HL-60/S4 treated with phorbol 12-myristate 13-acetate at 8.2 ng/mL for 4 days and 3 days (cell line): ENCODE measurements around the gene TEKT2.

Experiments used
- in situ Hi-C: fragments of 300-500 bp; cut with MboI; formaldehyde crosslinking; loops from 2 replicates; pipeline ENCODE4 v1.15.0; 2022; ENCODE audit warnings: low sequenced_read_pairs

Gene TEKT2

DNA sequence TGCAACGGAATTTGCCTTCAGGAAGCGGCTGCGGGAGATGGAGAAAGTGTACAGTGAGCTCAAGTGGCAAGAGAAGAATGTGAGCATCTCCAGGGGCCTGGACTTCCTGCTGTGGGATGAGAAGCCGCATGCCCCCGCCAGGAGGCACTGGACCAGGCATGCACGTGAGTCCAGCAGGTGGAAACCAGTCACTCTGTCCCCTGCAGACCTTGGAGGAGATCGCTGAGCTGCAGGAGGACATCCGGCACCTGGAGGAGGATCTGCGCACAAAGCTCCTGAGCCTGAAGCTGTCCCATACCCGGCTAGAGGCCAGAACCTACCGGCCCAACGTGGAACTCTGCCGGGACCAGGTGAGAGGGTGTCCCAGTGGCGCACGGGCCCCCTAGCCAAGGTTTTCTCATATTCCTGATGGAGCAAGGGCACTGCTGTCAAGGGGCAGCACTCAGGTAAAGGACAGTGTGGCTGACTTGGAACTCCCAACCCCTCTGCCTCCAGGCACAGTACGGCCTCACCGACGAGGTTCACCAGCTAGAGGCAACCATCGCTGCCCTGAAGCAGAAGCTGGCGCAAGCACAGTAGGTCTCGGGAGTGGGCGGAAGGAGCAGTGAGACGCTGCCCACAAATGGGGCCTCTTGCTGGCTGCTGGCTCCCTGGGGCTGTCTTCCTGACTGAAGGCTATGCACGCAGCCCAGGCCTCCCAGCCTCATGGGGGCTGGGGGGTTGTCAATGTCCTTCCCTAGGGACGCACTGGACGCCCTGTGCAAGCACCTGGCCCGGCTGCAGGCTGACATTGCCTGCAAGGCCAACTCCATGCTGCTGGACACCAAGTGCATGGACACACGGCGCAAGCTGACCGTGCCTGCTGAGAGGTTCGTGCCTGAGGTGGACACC lies 3.6 kb downstream of the TEKT2 start:
- in situ Hi-C loops = no loop called here

DNA sequence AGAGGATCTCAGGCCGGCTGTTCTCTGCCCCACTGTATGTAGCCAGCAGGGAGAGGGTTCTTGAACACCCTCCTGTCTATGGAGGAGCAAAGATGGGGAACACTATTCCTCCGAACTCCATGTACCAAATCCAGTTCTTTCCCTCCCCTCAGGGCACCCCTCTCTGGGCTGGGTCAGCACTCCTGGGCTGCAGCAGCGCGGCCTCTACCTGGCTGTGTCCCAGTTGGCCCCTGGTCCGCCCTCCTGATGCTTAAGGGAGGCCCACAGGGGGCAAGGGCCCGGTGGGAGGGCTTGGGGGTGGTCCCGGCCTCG lies 4.3 kb downstream of the TEKT2 start:
- in situ Hi-C loops = no loop called here

DNA sequence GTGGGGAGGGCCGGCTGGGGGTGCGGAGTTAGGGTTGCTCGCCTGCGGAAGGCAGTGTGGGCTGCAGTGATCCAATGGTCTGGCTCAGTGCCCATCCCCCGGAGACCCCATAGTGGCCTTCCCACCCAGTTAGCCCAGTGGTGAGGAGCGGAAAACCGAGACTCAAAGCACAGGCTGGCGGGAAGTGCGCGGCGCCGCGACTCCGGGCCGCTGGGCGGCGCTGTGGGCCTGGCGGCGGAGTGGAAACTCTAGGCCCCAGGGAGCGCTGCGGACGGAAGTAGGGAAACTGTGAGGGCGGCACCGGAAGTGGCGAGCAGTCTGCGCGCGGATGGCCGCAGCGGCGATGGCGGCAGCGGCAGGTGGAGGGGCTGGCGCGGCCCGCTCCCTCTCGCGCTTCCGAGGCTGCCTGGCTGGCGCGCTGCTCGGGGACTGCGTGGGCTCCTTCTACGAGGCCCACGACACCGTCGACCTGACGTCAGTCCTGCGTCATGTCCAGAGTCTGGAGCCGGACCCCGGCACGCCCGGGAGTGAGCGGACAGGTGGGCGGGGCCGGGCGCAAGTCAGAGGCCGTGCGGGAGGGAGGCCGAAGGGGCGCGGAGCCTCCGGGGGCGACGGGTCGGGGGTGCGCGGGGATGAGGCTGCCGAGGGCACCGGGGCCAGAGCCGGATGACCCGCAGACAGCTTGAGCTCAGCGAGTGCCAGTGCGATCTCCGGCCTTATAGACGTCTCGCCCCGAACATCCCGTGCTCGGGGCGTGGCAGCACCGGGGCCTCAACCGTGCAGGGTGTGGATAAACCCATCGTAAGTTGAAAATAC lies 4.9 kb downstream of the TEKT2 start, which contains the start of gene ADPRS:
TSS of gene ADPRS (plus strand) at position 316 of the 816 bp plus-strand sequence. CDS start at position 329, 13 bp downstream.
- in situ Hi-C loops = no loop called here

DNA sequence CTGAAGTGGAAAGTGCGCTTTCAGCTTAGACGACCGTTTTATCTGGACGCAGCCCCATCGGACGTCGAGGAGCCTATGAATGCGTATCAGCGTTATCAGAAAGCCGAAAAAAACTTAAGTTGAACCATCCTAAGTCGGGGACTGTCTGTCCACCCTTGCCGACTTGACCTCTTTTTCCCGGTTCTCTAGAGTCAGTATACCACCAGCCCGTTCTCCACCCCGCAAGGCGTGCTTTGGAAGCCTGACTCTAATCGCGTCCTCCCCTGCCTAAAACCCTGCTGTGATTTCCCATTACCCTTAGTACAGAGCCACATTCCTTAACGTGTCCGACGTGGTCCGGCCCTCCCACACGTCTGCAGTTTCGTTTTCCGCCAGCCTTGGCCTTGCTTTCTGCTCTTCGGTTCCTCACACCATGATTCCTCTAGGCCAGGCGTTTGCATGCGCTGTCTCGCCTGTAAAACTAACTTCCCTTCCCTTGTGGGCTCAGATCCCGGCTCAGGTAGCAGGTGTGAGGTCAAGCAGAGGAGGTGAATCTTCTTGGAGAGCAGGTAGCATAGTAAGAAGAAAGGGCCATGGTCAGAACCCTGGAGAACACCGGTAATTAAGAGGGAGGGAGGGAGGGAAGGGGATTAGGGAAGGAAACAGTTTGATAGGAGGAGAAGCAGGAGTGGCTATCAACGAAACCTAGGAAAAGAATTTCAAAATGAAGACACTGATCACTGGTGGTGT lies 5.7 kb downstream of the TEKT2 start:
- in situ Hi-C loops = loop anchor here (10.0 kb wide), 1 partner anchor 195 kb away; no protein-coding TSS in a partner anchor

DNA sequence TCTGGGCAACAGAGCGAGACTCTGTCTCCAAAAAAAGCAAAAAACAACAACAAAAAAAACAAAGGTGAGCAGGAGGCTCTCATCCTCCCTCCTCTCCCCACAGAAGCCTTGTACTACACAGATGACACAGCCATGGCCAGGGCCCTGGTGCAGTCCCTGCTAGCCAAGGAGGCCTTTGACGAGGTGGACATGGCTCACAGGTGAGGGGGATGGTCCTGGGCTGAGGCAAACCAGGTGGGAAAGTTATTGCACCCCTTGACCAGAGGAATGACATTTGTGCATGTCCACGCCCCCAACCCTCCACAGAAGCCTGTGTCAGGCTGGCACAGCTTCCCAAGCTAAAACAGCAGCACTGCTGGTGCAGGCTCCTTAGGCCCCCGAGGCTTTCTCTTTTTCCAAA lies 7.2 kb downstream of the TEKT2 start:
- in situ Hi-C loops = loop anchor here (10.0 kb wide), 1 partner anchor 194 kb away; no protein-coding TSS in a partner anchor

DNA sequence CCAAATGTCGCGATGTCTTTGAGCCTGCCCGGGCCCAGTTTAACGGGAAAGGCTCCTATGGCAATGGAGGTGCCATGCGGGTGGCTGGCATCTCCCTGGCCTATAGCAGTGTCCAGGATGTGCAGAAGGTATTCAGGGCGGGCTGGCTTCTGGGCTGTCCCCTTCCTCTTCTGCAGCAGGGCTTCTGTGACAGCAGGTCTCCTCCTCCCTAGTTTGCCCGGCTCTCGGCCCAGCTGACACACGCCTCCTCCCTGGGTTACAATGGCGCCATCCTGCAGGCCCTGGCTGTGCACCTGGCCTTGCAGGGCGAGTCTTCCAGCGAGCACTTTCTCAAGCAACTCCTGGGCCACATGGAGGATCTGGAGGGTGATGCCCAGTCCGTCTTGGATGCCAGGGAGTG lies 7.8 kb downstream of the TEKT2 start:
- in situ Hi-C loops = loop anchor here (10.0 kb wide), 1 partner anchor 193 kb away; no protein-coding TSS in a partner anchor

DNA sequence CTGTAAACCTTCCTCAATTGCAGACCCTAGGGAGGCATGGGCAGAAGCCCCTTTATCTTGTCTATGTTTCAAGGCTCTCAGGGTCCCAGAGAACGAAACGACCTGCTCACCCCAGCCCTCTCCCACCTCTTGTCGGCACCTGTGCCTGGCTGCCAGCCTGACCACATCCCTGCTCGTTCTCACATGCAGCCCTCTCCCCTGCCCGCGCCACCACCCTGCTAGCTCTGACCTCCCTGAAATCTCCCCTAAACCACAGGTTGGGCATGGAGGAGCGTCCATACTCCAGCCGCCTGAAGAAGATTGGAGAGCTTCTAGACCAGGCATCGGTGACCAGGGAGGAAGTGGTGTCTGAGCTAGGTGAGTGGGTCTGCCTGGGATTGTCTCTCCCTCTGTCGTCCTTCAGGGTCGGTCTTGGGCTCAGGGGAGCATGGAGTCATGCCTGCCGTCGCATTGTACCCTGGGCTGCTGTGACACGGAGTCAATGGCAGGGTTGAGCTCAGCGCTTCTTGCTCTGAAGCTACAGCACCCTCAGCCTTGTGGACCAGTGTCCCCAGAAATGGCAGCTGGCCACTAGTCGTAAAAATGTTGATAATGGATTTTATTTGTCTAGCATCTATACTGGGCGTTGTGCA lies 8.4 kb downstream of the TEKT2 start:
- in situ Hi-C loops = loop anchor here (10.0 kb wide), 1 partner anchor 193 kb away; no protein-coding TSS in a partner anchor

DNA sequence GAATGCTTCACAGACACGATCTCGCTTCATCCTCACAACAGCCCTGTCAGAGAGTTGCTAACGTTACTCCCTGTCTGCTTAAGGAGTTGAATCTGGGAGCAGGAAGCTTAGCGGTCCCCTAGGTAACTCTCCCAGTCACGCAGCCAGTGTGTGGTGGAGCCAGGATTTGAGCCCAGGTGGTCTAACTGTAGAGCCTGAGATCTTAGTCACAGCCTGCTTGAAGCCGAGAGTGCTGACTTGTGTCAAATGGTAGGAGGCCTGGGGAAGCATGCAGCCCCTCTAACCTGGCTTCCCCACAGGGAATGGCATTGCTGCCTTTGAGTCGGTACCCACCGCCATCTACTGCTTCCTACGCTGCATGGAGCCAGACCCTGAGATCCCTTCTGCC lies 8.9 kb downstream of the TEKT2 start:
- in situ Hi-C loops = loop anchor here (10.0 kb wide), 1 partner anchor 192 kb away; no protein-coding TSS in a partner anchor

DNA sequence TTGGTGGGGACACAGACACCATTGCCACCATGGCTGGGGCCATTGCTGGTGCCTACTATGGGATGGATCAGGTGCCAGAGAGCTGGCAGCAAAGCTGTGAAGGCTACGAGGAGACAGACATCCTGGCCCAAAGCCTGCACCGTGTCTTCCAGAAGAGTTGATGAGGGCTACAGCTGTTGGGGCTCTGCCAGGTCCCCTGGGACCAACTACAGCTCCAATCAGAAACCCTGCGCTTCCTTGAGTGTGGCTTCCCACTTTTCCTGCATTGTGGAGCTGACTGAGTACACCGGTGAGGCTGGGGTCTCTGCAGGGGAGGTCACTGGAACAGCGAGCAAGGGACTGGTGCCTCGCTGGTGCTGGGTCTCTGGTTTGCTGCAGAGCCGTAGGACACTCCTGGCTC lies 9.3 kb downstream of the TEKT2 start:
- in situ Hi-C loops = loop anchor here (10.0 kb wide), 1 partner anchor 192 kb away; no protein-coding TSS in a partner anchor

DNA sequence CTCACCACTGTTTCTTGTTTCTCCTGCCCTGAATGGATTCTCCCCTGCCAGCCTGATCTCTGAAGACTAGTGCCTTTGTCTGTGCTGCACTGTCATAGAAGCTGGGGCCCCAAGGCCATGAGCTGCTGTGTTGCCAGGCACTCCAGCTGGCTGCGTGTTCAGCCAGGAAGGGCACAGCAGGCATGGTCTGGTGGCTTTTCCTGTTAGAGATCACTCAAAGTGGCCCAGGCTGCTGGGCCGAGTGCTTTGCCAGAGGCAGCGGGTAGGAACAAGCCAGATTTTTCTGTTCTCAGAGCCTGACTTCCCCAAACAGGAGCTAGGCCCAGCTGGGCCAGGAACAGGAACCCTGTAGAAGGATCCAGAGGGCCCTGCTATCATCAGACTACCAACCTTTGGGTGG lies 10.0 kb downstream of the TEKT2 start:
- in situ Hi-C loops = loop anchor here (10.0 kb wide), 1 partner anchor 191 kb away; no protein-coding TSS in a partner anchor

DNA sequence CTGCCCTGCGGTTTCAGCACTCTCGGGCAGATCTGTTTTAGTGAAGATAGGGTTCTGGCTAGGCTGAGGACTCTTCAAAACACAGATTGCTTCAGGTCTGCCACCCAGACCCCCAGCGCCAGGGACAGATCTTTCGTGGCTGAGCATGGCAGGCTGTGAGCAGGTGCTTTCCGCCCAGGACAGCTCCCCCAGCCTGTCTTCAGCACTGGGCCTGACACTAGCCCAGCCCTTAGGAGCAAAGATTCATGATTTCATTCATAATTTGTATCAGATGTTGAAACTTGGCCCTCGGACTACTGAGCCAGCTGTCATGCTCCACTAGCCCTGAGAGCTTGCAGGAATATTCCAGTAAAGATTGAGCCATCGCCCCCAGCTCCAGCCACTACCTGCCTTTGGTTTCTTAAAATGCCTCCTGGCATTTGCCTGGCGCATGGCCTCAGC lies 10.7 kb downstream of the TEKT2 start:
- in situ Hi-C loops = loop anchor here (10.0 kb wide), 1 partner anchor 190 kb away; no protein-coding TSS in a partner anchor

DNA sequence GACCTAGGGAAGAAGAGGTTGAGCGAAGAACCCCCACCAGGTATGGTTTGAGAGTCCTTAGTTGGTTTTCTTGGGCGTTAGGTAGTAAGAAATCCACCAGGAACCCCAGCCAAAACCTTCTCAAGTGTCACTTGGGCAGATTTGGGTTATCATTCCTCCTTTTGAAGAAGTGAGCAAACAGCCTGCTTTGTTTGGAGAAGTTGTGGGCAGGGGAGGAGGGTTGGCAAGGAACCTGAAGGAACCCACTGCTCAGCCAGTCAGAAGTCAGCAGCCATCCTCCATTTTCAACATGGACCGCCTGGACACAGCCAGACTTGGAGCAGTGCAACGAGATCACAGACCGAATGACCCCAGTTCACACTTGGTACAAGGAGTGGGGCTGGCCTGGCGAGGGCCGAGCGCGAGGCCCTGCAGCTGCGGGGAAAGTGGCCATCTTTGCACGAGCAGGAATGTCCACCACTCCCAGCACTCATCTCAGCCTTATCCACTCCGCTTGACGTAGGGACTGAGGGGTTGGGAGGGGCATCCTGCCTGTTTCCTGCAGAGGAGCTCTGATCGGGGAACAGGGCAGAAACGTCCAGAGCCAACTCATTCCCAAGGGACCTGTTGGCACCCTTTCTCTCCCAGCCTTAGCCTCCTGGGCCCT lies 12.0 kb downstream of the TEKT2 start:
- in situ Hi-C loops = loop anchor here (10.0 kb wide), 1 partner anchor 189 kb away; no protein-coding TSS in a partner anchor

DNA sequence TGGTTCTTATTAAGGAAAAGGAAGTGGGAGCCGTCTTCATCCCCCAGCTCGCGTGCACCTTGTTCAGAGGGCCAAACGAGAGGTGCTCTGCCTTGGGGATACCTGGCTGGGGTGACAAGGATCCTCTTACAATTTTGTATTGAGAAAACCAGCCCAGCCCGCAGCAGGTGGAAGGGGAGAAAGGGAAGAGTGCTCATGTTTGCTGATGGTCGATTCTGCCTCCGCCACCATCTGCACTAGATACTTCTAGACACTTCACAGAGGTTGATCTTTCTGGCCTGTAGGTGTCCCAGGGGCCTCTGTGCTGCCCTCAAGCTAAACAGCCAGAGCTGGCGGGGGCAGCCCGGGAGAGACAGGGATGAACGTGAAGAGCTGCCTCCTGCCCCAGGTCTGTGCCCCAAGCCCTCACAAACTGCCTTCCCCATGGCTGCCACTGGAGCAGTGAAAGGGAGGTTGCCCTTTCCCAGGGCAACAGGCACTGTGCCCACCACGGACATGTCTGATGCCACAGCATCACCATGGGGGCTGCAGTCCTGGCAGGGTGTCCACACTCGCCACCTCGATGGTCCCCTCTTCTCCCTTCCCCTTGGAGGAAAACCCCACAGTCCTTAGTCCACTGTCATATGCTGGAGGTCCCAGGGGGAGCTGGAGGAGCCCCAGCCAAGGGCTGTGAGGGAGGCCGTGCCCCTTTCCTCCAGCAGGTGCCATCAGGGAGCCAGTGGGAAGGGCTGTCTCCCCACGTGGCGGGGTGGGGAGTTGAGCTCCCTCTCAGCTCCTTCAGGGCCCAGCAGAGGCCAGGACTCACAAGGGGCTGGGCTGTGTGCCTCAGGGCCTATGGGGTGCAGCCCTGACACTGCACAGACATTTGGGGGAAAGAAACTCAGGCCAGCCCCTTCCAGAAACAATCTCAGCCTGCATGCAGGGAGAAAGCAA lies 12.9 kb downstream of the TEKT2 start:
- in situ Hi-C loops = loop anchor here (10.0 kb wide), 1 partner anchor 188 kb away; no protein-coding TSS in a partner anchor

DNA sequence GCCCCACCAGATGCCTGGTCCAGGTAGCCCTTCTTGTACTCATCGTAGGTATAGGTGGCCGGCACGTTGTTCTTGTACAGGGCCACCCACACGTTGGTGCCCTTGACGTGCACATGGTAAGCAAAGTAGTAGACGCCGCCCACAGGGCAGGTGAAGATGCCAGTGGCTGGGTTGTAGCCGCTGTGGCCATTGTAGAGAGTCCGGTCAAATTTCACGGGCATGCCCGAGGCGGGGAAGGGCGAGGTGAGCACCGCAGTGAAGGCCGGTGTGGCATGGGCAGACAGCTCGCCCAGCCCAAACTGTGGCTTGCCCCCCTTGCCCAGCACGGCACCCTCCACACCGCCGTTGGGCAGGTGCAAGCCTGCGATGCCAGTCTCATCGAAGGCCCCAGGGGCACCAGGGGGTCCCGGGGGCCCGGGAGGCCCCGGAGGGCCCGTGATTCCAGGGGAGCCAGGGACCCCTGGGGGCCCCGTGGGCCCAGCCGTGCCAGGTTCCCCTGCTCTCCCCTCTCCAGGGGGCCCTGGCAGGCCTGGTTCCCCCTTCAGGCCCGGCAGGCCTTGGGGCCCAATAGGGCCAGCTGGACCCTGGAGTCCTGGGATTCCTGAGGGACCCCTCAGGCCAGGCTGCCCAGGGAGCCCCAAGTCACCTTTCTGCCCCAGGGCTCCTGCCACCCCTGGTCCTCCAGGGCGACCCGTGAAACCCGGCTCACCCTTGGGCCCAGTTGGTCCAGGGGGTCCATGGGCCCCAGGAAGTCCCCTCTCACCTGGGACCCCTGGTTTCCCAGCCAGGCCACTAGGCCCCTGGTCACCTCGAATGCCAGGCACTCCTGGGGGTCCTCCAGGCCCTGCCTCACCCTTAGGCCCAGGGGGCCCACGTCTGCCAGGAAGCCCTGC lies 14.0 kb downstream of the TEKT2 start:
- in situ Hi-C loops = loop anchor here (10.0 kb wide), 1 partner anchor 187 kb away; no protein-coding TSS in a partner anchor

DNA sequence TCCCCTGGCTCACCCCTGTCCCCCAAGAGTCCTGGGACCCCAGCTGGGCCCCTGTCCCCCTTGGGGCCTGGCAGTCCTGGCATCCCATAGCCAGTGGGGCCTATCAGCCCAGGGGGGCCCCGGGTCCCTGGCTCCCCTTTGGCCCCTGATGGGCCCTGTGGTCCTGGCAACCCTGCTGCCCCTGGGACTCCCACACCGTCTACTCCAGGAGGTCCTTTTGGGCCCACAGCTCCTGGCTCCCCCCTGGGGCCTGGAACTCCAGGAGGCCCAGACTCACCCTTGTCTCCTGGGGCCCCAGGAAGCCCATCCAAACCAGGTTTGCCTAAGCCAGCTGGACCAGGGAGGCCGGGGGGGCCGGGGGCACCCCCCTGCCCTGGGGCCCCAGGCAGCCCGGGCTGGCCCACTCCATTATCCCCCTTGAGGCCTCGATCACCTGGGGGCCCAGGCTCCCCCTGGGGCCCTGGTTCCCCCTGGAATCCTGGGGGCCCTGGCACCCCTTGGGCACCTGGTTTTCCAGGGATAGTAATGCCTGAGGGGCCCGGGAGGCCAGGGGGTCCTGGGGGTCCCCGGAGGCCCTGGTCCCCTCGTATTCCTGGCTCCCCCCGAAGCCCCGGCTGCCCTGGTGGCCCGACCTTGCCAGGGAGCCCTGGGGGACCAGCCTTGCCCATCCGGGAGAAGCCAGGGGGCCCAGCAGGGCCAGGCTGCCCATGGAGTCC lies 14.9 kb downstream of the TEKT2 start:
- in situ Hi-C loops = loop anchor here (10.0 kb wide), 1 partner anchor 186 kb away; no protein-coding TSS in a partner anchor

DNA sequence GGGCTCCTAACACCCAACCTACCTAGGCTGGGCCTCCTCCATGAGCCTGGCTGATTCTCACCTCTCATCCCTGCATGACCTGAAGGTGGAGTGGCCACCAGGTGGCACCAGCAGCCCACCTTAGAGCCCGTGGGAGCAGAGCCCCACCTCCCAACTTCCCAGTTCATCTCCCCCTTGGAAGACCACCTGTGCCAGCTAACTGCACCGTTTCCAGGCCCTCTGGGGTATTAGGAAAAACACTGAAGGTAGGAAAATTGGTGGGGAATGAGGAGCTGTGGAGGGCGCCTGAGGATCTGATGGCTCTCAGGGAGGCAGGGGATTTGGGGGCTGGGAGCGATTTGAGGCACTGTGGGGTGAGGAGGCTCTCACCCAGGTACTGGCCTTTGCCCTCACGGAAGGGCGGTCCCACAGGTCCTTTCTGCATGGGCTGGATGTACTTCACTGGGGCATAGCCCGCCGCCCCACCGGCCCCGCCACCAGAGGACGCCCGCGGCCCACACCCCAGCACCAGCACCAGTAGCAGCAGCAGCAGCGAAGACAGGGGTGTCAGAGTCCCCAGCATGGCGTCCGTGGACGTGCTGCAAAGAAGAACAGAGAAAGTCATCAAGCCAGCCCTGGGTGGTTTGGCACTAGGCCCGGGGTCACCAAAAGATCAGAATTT lies 15.9 kb downstream of the TEKT2 start:
- in situ Hi-C loops = loop anchor here (10.0 to 25.0 kb wide), 2 partner anchors 185 to 312 kb away; no protein-coding TSS in a partner anchor
